Thymus (tissue), 11 donors: ENCODE results near the gene TMEM50B. TPM values are rescaled to one million over a fixed set of nuclear protein-coding genes. Genes with fewer than 3 reads are reported as not detected.
A peak's percentile ranks its signal among the peaks of the same experiment; 100 is the strongest.
"Not testable (repeated sequence)": the region's sequence is repeated elsewhere in the genome, so short reads cannot be mapped to it uniquely, and the experiment has no call there.

Source experiments
- DNase-seq, 9 donors: peaks; one replicate each; pipeline ENCODE4 v3.0.0-alpha.2; 2013; ENCODE audit warnings: low spot score in 9 of 9, low read depth in 6 of 9, missing footprints in 1 of 9
- H3K27ac ChIP-seq, 2 donors: one replicate each; pipeline ENCODE4 v1.5.1; 2013; ENCODE audit warnings: control low read depth in 1 of 2, low read depth in 1 of 2, low read length in 1 of 2, mild to moderate bottlenecking in 1 of 2, moderate library complexity in 1 of 2
- H3K27me3 ChIP-seq, 2 donors: one replicate each; pipeline ENCODE4 v1.5.1; 2013; ENCODE audit warnings: low read length in 1 of 2; ENCODE audit not compliant: control insufficient read depth in 2 of 2, insufficient read depth in 1 of 2
- H3K36me3 ChIP-seq, 2 donors: one replicate each; pipeline ENCODE4 v1.5.1; 2013; ENCODE audit warnings: low read length in 1 of 2, mild to moderate bottlenecking in 1 of 2, moderate library complexity in 1 of 2; ENCODE audit not compliant: control insufficient read depth in 2 of 2, insufficient read depth in 2 of 2
- H3K4me1 ChIP-seq, 2 donors: one replicate each; pipeline ENCODE4 v1.5.1; 2013; ENCODE audit warnings: low read length in 2 of 2; ENCODE audit not compliant: control insufficient read depth in 2 of 2, insufficient read depth in 2 of 2
- H3K4me3 ChIP-seq, 2 donors: one replicate each; pipeline ENCODE4 v1.5.1; 2013; ENCODE audit warnings: low read length in 2 of 2, control low read depth in 1 of 2, mild to moderate bottlenecking in 1 of 2
- H3K9me3 ChIP-seq, 2 donors: one replicate each; pipeline ENCODE4 v1.5.1; 2013; ENCODE audit warnings: low read length in 1 of 2, mild to moderate bottlenecking in 1 of 2; ENCODE audit not compliant: control insufficient read depth in 2 of 2, insufficient read depth in 1 of 2
- WGBS: extraction: QIAGEN DNeasy Blood & Tissue Kit; methylation state at CpG from one replicate; pipeline ENCODE4 v1.1.7; 2013; 5-methylcytosine and 5-hydroxymethylcytosine counted together
- polyA plus RNA-seq: library from polyadenylated mRNA; stranded (reverse); fragments of 200-250 nt; gene quantifications from one replicate; pipeline ENCODE4 v1.2.3, GENCODE V29; 2013
- total RNA-seq: library from RNA; stranded (reverse); fragments of 120-200 nt; gene quantifications from one replicate; pipeline ENCODE4 v1.2.4, GENCODE V29; 2013
- donor health status: healthy.

Gene TMEM50B
- total and polyA plus RNA-seq, 2 donors = 14.3 to 99.1 TPM

- DNase-seq = no peak
- WGBS = 97% methylated on average over 5 of the region's 5 CpGs
- no peaks in the 10 kb centered on the region for H3K36me3 ChIP-seq
Measured at GRCh38 chr21:33487996-33488395, 8.2 kb upstream of the TMEM50B start.

GRCh38 chr21:33481314-33481943 is 1.7 kb upstream of the TMEM50B start:
- 96% methylated on average over 9 of the region's 9 CpGs for WGBS
- no peak overlapping the region for H3K27ac ChIP-seq
- no peak for DNase-seq
- H3K4me1 ChIP-seq = peaks cover 8 to 14% of the 10 kb centered on the region in 2 donors
- H3K4me3 ChIP-seq = no peak overlapping the region
- H3K9me3 ChIP-seq = no peaks in the 10 kb centered on the region
- no peaks in the 10 kb centered on the region for H3K36me3 ChIP-seq
- no peaks in the 10 kb centered on the region for H3K27me3 ChIP-seq

More at GRCh38 chr21:33487996-33488395, 8.2 kb upstream of the TMEM50B start:
- H3K9me3 ChIP-seq = no peaks in the 10 kb centered on the region
- no peak overlapping the region for H3K4me3 ChIP-seq
- H3K27ac ChIP-seq = no peak overlapping the region
- peaks cover 2 to 8% of the 10 kb centered on the region in 2 donors for H3K4me1 ChIP-seq
- H3K27me3 ChIP-seq = no peaks in the 10 kb centered on the region

GRCh38 chr21:33480481-33481103 is 818 bp upstream of the TMEM50B start:
- no peak for DNase-seq
- Histone ChIP-seq H3K4me1 (peaks cover 8 to 14% of the 10 kb centered on the region in 2 donors), H3K4me3 (peak overlapping the region; percentile 71 to 91), H3K36me3 (no peaks in the 10 kb centered on the region), H3K27ac (peak overlapping the region; percentile 75 to 83), H3K27me3 (no peaks in the 10 kb centered on the region), H3K9me3 (no peaks in the 10 kb centered on the region)
- 38% methylated on average over 17 of the region's 17 CpGs for WGBS

GRCh38 chr21:33478935-33479678 is 667 bp downstream of the TMEM50B start:
- peak overlapping the region; percentile 80 to 94 for H3K27ac ChIP-seq
- H3K4me1 ChIP-seq = peaks cover 8 to 14% of the 10 kb centered on the region in 2 donors
- no peaks in the 10 kb centered on the region for H3K9me3 ChIP-seq
- peak overlapping the region; percentile 69 to 91 for H3K4me3 ChIP-seq
- peak in 7 of 9 donors; percentile 14 to 60 (median 26) for DNase-seq
- WGBS = under 1% methylated on average over 68 of the region's 68 CpGs
- no peaks in the 10 kb centered on the region for H3K27me3 ChIP-seq
- H3K36me3 ChIP-seq = no peaks in the 10 kb centered on the region

GRCh38 chr21:33478182-33478581 is 1.6 kb downstream of the TMEM50B start:
- Histone ChIP-seq H3K36me3 (no peaks in the 10 kb centered on the region), H3K27me3 (no peaks in the 10 kb centered on the region), H3K4me1 (peaks cover 8 to 14% of the 10 kb centered on the region in 2 donors), H3K27ac (no peak overlapping the region), H3K9me3 (peaks cover 0 to 2% of the 10 kb centered on the region in 2 donors), H3K4me3 (peak overlapping the region; percentile 69 to 91)
- WGBS = 83% methylated on average over 9 of the region's 9 CpGs
- no peak for DNase-seq

- Histone ChIP-seq H3K27ac (no peak overlapping the region), H3K4me1 (peaks cover 8 to 14% of the 10 kb centered on the region in 2 donors), H3K4me3 (no peak overlapping the region), H3K27me3 (no peaks in the 10 kb centered on the region), H3K9me3 (peaks cover 0 to 5% of the 10 kb centered on the region in 2 donors), H3K36me3 (no peaks in the 10 kb centered on the region)
- WGBS = 98% methylated on average over 7 of the region's 7 CpGs
- no peak for DNase-seq
Measured at GRCh38 chr21:33477066-33477465, 2.7 kb downstream of the TMEM50B start.

GRCh38 chr21:33473344-33473743 is 6.4 kb downstream of the TMEM50B start:
- no peak for DNase-seq
- Histone ChIP-seq H3K27ac (no peak overlapping the region), H3K9me3 (peaks cover 0 to 5% of the 10 kb centered on the region in 2 donors), H3K4me1 (peaks cover 3% of the 10 kb centered on the region in 2 donors), H3K36me3 (no peaks in the 10 kb centered on the region), H3K4me3 (no peak overlapping the region), H3K27me3 (no peaks in the 10 kb centered on the region)
- 96% methylated on average over 3 of the region's 3 CpGs for WGBS

GRCh38 chr21:33470701-33471100 is 9.1 kb downstream of the TMEM50B start:
- over 99% methylated on average over 2 of the region's 2 CpGs for WGBS
- Histone ChIP-seq H3K4me1 (no peaks in the 10 kb centered on the region), H3K4me3 (no peak overlapping the region), H3K27ac (no peak overlapping the region), H3K27me3 (no peaks in the 10 kb centered on the region), H3K9me3 (peaks cover 0 to 5% of the 10 kb centered on the region in 2 donors), H3K36me3 (no peaks in the 10 kb centered on the region)
- no peak for DNase-seq

GRCh38 chr21:33469183-33469582 is 10.6 kb downstream of the TMEM50B start:
- H3K9me3 ChIP-seq, H3K4me1 ChIP-seq, H3K27ac ChIP-seq, H3K27me3 ChIP-seq, DNase-seq, H3K4me3 ChIP-seq, H3K36me3 ChIP-seq: not testable (repeated sequence)
- 99% methylated on average over 4 of the region's 4 CpGs for WGBS
